GM21526 (cell line): ENCODE measurements around the gene C15orf61.

Source experiments
- ATAC-seq: cut with Tn5 transposase; IDR thresholded peaks from one replicate; pipeline ENCODE4 v1.9.1; 2021; ENCODE audit warnings: moderate library complexity; ENCODE audit not compliant: unreplicated experiment, low FRiP score

The C15orf61 gene

DNA sequence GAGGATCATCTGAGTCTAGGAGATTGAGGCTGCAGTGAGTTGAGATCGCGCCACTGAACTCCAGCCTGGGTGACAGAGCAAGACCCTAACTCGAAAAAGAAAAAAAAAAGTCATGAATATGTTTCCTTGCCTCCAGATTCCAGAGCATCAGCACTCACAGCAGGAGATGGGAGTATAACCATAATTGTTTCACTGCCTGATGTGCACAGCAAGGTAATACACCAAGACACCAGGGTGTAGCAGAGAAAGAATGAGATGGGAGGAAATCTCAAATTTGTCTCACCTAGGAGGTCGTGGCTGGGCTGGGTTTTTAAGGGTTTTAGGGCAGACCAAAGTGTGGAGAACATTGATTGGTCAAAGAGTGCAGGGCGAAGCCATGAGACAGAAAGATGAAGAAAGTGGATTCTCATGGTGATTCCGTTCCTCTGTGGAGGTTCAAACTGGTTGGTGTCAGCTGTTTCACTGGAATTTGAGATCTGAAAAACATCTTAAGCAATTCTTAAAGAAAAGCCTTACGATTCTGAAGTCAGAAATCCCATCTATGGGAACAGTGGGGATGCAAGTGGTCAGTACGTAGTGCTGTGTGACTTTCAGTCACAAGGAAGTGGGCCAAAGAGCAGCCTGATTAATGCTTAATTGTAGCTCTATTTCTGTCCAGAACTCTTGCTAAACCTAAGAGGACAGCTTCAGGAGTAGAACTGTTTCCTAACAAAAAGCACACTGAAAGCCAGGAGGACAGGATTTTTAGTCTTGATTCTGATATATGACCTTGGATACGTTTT lies 7.8 kb upstream of the C15orf61 start:
- no peak for ATAC-seq

DNA sequence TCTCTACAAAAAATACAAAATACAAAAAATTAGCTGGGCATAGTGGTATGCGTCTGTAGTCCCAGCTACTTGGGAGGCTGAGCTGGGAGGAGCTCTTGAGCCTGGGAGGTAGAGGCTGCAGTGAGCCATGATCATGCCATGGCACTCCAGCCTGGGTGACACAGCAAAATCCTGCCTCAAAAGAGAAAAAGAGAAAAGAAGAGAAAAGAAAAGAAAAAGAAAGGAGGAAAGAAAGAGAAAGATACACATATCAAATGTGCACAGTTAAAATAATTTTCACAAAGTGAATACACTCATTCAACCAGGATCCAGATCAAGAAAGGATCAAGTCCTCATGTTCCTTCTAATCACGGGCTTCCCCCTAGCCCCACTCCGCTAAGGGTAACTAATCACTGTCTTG lies 5.8 kb upstream of the C15orf61 start:
- no peak for ATAC-seq

DNA sequence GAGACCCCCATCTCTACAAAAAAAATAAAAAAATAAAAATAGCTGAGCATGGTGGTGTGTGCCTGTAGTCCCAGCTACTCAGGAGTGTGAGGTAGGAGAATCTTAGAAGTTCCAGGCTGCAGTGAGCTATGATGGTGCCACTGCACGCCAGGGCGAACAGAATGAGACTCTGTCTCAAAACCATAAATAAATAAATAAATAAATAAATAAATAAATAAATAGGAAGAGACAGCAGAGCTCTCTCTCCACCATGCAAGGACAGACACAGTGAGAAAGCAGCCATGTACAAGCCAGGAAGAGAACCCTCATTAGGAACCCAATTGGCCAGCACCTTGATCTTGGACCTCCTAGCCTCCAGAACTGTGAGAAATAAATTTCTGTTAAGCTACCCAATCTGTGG lies 5.4 kb upstream of the C15orf61 start:
- ATAC-seq = no peak

DNA sequence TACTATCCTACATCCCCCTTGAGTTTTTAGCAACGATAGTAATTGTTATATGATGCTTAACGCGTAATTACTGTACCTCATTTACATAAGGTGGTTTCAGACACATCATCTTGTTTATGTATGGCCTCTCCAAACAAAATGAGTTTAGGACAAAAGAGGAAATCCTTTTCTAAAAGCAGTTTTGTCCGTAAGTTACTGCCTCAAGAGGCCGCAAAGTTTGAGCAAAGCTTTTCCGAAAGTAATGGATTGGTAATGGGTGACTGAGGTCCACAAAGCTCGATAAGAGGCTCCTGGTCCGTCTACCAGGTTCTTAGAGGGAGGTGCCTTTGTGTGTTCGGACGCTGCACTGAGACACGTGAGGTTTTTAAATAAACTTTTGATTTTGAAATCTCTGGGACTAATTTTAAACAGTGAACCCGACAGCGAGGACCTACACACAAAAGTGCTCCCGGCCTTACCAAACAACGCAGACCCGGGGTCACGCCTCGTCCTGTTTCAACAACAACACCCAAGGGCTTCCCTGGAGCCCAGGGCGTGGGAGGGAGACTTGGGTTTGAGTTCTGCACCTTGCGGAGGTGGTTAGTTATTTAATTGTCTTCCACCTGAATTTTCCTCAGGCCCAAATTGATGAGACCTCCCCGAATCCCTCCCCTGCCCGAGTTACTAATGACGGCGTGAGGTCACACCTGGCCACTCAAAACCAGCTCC lies 456 bp upstream of the C15orf61 start:
- peak; percentile 12 for ATAC-seq

DNA sequence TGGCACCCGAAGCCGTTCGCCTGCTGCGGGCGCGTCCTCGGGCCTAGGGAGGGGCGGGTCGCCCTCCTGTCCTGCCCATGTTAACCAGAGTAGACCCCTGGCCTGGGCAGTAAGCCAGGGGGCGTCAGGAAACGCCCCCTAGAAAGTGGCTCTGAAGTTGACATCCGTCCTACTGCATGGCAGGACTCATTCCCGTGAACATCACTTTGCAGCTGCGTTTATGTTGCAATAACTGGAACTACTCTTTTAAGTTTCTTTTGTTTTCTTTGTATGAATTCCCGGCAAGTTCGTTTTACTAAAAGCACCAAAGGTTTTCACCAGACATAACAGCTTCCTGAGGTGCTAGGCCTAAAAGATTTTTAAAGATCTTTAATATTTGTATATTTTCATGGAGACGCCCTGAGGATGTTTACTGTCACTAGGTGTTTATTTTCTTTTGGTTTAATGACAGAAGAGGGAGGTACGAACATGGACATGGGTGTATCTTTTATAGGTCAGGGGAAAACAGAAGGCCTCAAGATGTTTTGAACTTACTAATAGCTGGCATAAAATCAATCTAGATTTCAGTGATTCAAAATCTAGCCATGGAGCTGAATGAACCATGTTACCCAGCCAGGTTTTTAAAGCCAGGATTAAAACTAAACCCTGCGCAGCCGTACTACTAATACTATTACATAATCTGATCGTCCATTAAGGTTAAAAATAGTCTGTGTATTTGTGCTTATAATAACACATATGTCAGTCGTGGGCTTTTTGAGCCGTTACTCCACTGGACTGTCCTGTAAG lies 1.0 kb downstream of the C15orf61 start:
- ATAC-seq = no peak

DNA sequence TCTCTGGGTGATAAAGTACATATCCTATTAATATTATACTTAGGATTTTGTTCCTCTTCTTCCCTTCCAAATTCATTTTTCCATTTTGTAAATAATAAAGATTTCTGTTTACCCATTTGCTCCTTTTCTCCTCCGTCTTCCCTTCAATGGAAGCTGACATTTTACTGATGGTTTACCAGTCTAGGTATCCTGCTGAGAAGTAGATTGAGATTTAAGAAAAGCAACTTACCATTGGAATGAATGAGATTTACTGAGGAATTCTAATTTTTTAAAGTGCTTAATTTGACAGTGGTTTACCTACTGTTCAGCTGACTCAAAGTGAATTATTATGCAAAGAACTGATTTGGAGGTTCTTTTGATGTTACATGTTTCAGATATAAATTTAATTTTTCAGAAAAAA lies 2.4 kb downstream of the C15orf61 start:
- ATAC-seq = no peak

DNA sequence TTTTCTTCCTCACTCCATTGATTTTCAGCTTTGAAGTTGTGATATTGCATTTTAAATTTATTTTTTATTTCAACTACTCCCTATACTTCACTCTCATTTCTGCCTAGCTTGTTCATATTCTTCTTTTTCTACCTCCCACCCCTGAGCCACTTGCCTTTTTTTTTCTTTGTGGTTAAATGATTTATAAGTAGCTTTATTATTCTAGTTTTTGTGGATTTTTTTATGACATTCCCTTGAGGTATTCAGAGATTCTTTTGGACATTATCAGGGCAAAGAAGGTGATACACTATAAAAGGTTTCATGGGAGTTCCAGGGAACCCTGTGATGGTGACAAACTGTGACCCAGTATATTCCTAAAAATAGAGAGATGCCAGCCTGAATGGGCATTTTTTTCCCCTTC lies 3.3 kb downstream of the C15orf61 start:
- no peak for ATAC-seq

DNA sequence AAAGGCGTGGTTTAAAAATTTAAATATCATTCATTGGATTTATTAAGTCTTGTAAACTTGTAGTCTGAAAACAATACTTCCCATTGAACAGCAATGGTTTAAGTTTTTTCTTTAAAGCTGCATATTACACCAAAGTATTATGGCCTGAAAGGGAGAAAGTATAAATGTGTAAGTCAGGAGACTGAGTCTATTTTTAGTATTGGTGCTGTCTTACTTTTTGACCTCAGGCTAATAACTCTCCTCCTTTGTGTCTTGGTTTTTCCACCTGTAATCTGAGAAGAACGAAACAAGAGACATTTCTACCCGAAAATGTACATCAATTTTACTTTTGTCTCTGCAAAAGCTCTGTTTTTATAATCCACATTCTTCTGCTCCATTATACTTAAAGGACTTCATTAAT lies 7.6 kb downstream of the C15orf61 start:
- ATAC-seq = no peak

DNA sequence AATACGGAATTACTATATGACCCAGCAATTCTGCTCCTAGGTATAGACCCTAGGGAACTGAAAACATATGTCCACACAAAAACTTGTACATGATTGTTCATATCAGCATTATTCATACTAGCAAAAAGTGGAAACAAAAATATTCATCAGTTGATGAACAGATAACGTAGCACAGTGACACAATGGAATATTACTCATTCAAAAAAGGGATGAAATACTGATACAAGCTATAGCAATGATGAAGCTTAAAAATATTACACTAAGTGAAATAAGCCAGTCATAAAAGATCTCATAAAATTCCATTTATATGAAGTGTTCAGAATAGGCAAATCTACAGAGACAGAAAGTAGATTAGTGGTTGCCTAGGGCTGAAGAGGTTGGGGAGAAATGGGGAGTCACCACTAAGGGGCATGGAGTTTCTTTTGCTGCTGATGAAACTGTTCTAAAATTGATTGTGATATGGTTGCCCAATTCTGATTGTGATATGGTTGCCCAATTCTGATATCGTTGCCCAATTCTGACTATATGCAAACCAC lies 10.5 kb downstream of the C15orf61 start:
- ATAC-seq = no peak

DNA sequence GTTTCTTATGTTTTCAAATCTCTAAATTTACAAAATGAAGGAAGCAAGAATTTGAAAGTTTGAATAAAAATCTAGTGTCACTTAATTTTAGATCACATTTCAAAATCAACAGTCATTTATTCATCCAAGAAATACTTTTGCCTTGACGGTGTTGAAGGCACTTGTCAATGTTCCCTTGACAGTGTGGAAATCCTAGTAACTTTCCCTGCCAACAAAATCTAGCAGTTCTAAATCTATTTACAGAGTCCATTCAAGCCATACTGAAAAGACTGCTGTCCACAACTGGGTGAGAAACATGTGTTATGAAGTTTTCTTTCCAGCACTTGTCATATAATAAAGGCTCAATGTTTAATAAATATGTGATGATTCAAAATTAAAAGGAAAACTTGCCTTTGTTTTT lies 12.9 kb downstream of the C15orf61 start:
- no peak for ATAC-seq

DNA sequence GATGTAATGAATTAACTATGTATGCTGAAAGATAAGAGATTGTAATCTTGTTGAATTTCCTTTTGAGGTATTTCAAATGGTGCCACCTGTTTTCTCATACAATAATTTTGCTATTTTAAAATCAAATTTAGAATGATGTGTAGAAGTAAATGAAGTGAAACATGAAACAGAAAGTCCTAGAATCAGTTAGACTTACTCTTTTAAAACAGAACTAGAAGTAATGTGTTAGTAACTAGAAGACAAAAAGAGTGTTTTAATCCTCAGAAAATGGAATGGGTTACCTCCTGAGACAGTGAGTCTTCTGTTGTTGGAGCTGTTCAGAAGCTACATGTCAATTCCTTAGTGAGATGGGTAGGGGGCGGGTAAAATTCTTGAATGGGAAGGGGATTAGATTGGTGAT lies 13.4 kb downstream of the C15orf61 start:
- no peak for ATAC-seq

DNA sequence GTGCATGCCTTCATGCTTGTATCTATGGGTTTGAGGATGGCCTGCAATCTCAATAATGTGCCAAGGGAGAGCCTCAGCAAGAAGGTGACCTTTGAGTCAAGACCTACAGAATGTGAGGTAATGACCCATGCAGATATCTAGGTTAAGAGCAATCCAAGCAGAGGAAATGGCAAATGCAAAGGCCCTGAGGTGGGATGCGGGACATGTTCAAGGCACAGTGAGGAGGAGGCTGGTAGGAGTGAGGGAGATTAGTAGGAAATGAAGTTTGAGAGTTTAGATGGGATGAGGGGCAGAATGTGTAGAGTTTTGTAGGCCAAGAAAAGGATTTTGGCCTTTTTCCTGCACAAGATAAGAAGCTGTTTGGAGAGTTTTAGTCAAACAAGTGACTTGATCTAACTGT lies 16.8 kb downstream of the C15orf61 start:
- no peak for ATAC-seq

DNA sequence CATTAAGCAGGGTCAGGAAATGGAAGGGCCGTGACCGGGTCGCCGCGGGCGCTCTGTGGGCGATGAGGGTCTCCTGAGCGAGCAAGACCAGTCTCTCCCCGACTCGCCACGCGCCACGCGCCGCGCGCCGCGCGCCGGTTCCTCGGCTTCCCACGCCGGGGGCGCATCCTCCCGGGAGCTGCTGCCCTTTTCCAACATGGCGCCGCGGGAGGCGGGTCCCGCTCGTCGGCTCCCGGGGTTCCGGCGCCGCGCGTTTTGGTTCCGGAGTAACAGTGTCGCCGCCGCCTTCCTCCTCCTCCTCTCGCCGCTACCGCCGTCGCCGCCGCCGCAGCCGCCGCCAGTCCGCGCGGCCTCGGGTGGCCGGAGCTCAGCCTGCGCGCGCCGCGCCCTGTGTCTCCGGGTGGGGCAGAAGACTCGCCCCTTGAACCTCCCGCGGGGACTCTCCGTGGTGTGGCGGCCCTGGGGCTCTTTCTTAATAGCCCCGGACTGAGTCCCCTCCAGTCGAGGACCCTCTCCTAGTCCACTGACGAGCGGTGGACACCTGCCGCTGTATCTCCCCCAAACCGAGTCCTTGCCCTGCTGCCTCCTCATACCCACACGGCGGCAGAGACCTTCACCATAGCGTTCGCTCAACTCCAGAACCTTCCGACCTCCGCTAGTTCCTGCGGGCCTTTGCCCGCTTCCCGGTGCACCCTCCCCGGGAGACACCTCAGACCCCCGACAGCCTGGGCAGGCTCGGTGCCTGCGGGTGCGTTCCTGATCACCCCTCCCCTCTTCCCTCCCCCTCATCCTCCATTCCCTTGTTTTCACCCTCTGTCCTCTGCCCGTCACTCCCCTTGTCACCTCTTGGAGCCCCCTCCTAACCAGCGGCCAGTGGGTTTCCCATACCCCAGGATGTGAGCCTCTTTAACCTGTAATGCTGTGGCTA lies 21.8 kb downstream of the C15orf61 start, which contains the start of gene MAP2K5:
Gene MAP2K5 (plus strand): TSS at position 284 of the 928 bp plus-strand sequence. CDS start 633 bp downstream, at position 917.
- ATAC-seq = no peak

DNA sequence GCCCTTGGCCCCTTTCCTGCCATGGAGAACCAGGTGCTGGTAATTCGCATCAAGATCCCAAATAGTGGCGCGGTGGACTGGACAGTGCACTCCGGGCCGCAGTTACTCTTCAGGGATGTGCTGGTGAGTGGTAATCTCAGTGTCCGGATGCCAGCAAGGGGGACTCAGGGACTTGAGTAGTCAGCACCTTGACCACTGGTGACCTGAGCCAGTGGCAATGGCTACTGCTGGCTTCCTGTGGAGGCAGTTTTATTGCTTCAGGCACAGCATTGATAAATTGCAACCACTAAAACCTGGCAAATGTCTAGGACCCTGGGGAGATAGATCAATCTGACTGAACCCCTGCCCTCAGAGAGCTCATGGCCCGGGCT lies 22.4 kb downstream of the C15orf61 start:
- ATAC-seq = no peak

DNA sequence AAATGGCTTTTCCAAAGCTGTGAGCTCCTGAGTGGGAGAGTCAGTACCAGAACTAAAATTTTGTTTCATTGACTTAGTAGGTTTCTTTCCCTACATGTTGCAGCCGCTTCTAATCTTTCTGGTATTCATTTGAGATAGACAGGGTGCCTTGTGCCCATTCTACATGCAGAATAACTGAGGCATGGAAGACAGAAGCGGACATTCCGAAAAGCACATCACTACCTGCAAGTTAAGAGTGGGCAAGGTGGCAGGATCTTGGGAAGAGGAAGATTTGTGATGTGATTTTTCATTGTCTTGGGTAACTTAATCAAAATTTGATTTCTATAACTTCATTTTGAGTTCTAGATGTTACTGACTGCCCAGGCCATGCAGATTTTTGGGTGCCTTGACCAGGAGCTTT lies 23.5 kb downstream of the C15orf61 start:
- ATAC-seq = no peak

DNA sequence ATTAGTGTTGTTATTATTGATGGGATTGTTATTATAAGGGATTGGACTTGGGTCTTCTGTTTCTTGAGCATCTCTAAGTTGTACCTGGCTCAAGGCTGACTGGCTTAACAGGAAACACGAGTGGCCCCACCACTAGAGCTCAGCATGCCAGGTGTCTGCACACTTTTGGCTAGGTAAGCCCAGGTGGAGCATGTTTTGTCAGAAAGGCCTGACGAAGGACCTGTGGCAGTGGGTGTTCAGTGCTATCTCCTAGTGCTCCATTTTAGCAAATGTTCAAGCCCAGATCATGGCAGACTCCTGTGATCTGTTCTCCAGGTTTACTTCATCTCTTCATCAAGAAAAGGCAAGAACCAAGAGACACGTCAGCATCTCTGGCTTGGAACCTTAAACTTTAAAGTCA lies 24.9 kb downstream of the C15orf61 start:
- no peak for ATAC-seq

DNA sequence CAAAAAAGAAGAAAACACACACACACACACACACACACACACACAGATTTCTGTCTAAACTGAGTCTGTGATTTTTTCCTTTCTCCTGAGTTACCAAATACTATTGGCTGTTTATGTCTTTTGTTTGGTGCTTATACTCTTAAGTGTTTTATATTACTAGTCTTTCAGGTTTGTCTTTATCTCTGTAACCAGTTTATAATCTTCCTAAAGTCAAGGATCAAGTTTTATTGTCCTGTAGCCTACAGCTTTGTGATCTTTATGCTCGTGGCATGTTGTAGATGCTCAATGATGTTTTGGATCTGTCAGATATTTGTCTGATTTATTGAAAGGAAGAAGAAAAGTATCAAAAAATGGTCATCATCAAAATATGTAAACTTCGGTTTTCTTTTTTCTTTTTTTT lies 26.1 kb downstream of the C15orf61 start:
- ATAC-seq = no peak

DNA sequence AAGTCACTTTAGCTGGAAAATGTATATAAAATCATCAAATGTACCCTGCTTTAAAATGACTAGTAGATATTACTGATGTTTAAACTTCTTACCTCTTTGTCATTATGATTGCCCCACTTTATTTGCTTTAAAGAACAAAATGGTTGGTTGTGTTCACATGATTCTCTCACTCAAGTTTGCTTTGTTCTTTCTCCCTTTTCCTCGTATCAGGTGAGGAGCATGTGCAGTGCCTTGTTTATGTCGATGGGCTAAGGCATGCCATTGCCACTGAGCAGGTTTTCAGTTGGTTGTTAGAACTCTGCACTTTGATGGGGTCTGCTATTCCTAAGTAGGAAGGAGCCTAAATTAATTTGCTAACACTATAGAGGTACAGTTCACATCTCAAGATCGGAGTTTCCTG lies 26.9 kb downstream of the C15orf61 start:
- ATAC-seq = no peak

DNA sequence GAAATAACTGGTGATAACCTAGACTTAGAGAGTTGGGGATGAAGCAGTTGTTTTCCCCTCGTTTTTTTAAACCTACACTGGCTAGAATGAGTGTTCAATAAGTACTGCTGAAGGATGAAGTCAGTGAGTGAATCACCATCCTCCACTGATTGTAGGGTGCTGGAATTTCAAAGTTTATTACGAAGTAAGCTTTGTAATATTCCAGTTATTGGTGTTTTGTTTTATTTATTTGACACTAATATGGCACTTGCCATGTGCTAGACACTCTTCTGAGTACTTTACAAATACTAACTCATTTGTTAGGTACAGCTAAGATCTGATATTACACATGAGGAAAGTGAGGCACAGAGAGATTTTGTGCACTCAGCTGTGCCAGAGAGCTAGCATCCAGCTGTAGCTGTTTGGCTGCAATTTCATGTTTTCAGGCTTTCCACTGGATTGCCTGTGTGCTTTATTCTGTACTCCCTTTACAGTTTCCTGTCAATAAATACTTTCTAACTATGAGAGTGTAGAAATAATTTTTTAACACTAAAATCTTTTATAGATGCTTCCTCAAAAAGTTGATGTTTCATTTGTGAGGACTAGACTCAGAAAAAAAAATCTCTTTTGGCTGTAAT lies 27.4 kb downstream of the C15orf61 start:
- no peak for ATAC-seq
